ENCODE data around the gene CLEC1A.

CLEC1A gene

GRCh38 chr12:10098791-10099190, at the start of gene CLEC1A:
Gene CLEC1A, minus strand, starts transcription at chr12:10098985. Its CDS starts 63 bp downstream, at chr12:10098922.
- no peak for DNase-seq (ENCODE audit: low read depth, low spot score)
- H3K27ac ChIP-seq, result no peak within 1 kb of the TSS

- no peak for DNase-seq (ENCODE audit: low read depth, low spot score)
Observed at GRCh38 chr12:10147714-10148403, 49.1 kb upstream of the CLEC1A start.

GRCh38 chr12:10142976-10143589, 44.3 kb upstream of the CLEC1A start:
- no peak overlapping the region for H3K27ac ChIP-seq
- no peak for DNase-seq (ENCODE audit: low read depth, low spot score)

More at GRCh38 chr12:10147714-10148403, 49.1 kb upstream of the CLEC1A start:
- no peak overlapping the region for H3K27ac ChIP-seq

GRCh38 chr12:10140001-10140400, 41.2 kb upstream of the CLEC1A start:
- no peak overlapping the region for H3K27ac ChIP-seq
- no peak for DNase-seq (ENCODE audit: low read depth, low spot score)

GRCh38 chr12:10136637-10137205, 37.9 kb upstream of the CLEC1A start:
- H3K27ac ChIP-seq, result no peak overlapping the region
- no peak for DNase-seq (ENCODE audit: low read depth, low spot score)

GRCh38 chr12:10135126-10135525, 36.3 kb upstream of the CLEC1A start:
- H3K27ac ChIP-seq, result no peak overlapping the region
- DNase-seq (ENCODE audit: low read depth, low spot score), result no peak

GRCh38 chr12:10132850-10133370, 34.1 kb upstream of the CLEC1A start:
- DNase-seq (ENCODE audit: low read depth, low spot score), result no peak
- no peak overlapping the region for H3K27ac ChIP-seq

- no peak overlapping the region for H3K27ac ChIP-seq
- DNase-seq (ENCODE audit: low read depth, low spot score), result no peak
Observed at GRCh38 chr12:10131111-10131690, 32.4 kb upstream of the CLEC1A start.

- no peak within 1 kb of the TSS for H3K27ac ChIP-seq
Observed at GRCh38 chr12:10130042-10130441, 31.3 kb upstream of the CLEC1A start, which contains the start of gene CLEC7A. Gene CLEC7A, minus strand, starts transcription at chr12:10130199. Its CDS starts 117 bp downstream, at chr12:10130082.

GRCh38 chr12:10128687-10129086, 29.9 kb upstream of the CLEC1A start:
- no peak for DNase-seq (ENCODE audit: low read depth, low spot score)
- H3K27ac ChIP-seq, result no peak overlapping the region

More at GRCh38 chr12:10130042-10130441, 31.3 kb upstream of the CLEC1A start, which contains the start of gene CLEC7A:
- DNase-seq (ENCODE audit: low read depth, low spot score), result peak; percentile 20

- H3K27ac ChIP-seq, result no peak overlapping the region
- DNase-seq (ENCODE audit: low read depth, low spot score), result no peak
Observed at GRCh38 chr12:10126413-10126812, 27.6 kb upstream of the CLEC1A start.

- no peak overlapping the region for H3K27ac ChIP-seq
Observed at GRCh38 chr12:10122689-10123088, 23.9 kb upstream of the CLEC1A start.

GRCh38 chr12:10121278-10121677, 22.5 kb upstream of the CLEC1A start:
- H3K27ac ChIP-seq, result no peak overlapping the region
- DNase-seq (ENCODE audit: low read depth, low spot score), result no peak

More at GRCh38 chr12:10122689-10123088, 23.9 kb upstream of the CLEC1A start:
- no peak for DNase-seq (ENCODE audit: low read depth, low spot score)

GRCh38 chr12:10119066-10119465, 20.3 kb upstream of the CLEC1A start:
- no peak overlapping the region for H3K27ac ChIP-seq
- no peak for DNase-seq (ENCODE audit: low read depth, low spot score)

GRCh38 chr12:10115890-10116289, 17.1 kb upstream of the CLEC1A start:
- no peak overlapping the region for H3K27ac ChIP-seq
- no peak for DNase-seq (ENCODE audit: low read depth, low spot score)

- H3K27ac ChIP-seq, result no peak overlapping the region
- DNase-seq (ENCODE audit: low read depth, low spot score), result no peak
Observed at GRCh38 chr12:10115311-10115710, 16.5 kb upstream of the CLEC1A start.

GRCh38 chr12:10113920-10114319, 15.1 kb upstream of the CLEC1A start:
- no peak overlapping the region for H3K27ac ChIP-seq
- DNase-seq (ENCODE audit: low read depth, low spot score), result no peak

- no peak for DNase-seq (ENCODE audit: low read depth, low spot score)
- H3K27ac ChIP-seq, result no peak overlapping the region
Observed at GRCh38 chr12:10113075-10113474, 14.3 kb upstream of the CLEC1A start.

GRCh38 chr12:10111451-10111850, 12.7 kb upstream of the CLEC1A start:
- DNase-seq (ENCODE audit: low read depth, low spot score), result no peak
- H3K27ac ChIP-seq, result no peak overlapping the region

GRCh38 chr12:10110256-10110844, 11.6 kb upstream of the CLEC1A start:
- DNase-seq (ENCODE audit: low read depth, low spot score), result no peak
- H3K27ac ChIP-seq, result no peak overlapping the region

Measured in epithelial cell of prostate (primary cell).